HG03280 (cell line): ENCODE results near the gene ARL8B.
"Not testable (repeated sequence)": the region's sequence is repeated elsewhere in the genome, so short reads cannot be mapped to it uniquely, and the experiment has no call there.

ENCODE experiments used
- ATAC-seq: cut with Tn5 transposase; IDR thresholded peaks from one replicate; pipeline ENCODE4 v1.9.1; 2021; ENCODE audit warnings: mild to moderate bottlenecking, moderate library complexity; ENCODE audit not compliant: unreplicated experiment

ARL8B gene

DNA sequence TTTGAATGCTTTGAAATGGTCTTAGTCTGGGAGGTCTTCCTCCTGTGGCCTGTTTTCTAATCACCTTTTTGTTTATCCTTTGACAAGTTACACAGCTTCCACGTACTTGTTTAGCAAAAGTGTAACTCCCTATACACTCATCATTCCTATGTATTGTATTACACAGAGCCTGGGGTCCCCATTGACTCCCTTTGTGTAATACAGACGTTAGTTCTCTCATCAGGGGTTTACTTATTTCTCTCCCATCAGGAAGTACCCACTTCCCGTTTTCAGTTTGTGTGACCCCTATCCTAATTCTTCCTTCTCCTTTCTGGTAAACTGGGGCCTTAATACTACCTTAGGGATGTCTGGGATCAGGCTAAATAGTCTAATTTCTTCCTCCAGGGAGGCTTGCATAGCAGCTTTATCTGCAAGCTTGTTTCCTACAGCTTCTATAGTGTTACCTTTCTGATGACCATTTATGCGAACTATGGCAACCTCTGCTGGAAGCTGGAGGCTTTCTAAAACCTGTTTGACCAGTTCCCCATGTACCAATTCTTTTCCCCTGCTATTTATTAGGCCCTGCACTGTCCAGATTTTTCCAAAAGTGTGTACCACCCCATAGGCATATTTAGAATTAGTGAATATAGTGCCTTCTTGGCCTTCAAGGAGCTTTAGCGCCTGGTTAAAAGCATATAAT, 22.4 kb downstream of the ARL8B start:
- ATAC-seq, result no peak

DNA sequence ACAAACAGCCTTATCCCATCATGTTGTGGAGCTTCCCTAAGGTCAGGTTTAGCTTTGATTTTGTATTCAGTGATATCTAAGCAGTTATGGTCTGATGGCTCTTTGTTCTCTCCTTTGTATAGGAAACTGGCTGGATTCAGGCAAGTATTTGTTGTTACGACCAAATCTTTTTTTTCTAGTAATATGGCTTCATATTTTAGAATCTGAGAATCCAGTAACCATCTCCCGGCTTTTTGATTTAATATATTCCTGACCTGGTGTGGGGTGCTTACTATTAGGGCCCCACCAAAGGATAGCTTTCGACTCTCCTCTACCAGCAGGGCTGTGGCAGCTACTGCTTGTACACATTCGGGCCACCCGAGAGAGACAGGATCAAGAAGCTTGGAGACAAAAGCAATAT, 23.0 kb downstream of the ARL8B start:
- no peak for ATAC-seq

DNA sequence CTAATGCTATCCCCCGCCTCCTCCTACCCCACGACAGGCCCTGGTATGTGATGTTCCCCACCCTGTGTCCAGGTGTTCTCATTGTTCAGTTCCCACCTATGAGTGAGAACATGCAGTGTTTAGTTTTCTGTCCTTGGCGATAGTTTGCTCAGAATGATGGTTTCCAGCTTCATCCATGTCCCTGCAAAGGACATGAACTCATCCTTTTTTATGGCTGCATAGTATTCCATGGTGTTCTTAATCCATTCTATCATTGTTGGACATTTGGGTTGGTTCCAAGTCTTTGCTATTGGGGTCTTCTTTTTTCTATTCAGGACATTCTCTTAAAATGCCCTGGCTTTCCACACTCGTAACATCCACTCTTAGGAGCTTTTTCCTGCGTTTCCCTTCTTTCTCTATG, 25.1 kb downstream of the ARL8B start:
- not testable (repeated sequence) for ATAC-seq

DNA sequence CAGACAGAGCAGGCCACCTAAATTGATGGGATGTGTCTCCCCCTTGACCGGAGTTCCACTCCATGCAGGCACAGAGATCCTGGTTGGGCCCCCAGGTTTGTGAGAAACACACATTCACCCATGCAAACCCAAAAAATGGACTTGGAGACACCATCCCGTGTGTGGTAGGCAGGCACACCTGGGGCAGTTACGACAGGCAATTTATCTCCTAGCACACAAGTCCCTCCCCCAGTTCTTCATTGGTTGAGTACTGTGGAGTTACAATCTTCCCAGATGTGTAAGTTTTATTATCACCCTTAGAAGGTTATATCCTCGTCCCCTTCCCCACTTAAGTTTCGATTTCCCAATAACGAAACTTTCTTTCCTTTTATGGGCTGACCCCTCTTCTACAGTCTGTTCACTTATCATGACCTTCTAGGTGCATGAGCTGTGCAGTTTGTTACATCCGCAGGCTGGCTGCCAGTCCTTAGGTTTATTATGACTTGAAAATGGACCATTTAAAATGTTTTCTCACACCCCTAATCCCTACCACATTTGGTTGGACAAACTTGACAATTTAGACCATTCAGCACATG, 27.3 kb downstream of the ARL8B start:
- ATAC-seq, result no peak

DNA sequence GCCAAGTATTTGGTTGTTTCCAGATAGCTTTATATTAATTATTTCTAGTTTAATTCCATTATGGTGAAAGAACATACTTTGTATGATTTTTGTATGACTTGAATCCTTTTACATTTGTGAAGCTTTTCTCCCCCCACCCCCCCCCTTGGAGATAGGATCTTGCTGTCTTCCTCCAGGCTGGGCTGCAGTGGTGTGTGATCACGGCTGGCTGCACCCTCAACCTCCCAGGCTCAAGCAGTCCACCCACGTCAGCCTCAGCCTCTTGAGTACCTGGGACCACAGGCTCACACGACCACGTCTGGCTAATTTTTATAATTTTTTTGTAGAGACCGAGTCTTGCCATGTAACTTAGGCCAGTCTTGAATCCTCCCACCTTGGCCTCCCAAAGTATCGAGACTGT, 29.5 kb downstream of the ARL8B start:
- no peak for ATAC-seq

DNA sequence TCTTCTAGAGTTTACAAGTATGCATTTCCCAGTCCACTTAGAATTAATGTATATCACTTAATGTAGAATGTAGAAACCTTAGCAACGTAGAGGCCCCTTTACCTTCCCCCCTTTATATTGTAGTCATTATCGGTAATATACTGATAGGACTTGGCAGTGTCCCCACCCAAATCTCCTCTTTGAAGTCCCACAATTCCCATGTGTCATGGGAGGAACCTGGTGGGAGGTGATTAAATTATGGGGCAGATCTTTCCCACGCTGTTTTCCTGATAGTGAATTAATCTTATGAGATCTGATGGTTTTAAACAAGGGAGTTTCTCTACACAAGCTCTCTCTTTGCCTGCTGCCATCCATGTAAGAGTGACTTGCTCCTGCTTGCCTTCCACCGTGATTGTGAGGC, 31.0 kb downstream of the ARL8B start:
- no peak for ATAC-seq

DNA sequence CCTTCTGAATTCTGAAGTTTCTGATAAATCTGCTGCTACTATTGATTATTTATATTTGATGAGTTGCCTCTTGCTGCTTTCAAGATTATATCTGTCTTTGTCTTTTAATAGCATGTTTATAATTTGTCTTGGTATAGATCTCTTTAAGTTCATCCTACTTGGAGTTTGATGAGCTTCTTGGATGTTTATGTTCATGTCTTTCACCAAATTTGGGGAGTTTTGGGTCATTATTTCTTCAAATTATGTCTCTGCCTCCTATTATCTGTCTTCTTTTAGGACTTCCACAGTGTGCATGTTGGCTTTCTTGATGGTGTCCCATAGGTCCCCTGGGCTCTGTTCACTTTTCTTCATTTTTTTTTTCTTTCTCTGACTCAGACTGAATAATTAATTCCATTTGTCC, 33.1 kb downstream of the ARL8B start:
- no peak for ATAC-seq

DNA sequence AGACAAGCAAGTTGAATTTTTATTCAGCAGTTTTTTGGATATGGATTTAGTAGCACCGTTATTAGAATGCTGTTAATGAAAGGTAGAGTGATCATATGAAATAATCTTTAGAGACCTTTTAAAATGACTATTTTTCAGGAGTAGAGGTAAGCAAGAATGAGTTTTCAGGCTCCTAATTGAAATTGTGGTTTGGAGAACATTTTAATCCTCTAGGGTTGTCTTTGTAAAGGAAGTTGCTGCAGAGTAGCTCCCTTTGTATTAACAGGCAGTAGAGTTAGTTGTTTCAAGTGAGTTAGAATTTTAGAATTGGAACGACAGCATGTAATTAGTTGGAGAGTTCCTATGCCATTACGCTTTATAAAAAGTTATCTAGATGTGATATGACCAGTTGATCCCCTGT, 38.2 kb downstream of the ARL8B start:
- no peak for ATAC-seq

DNA sequence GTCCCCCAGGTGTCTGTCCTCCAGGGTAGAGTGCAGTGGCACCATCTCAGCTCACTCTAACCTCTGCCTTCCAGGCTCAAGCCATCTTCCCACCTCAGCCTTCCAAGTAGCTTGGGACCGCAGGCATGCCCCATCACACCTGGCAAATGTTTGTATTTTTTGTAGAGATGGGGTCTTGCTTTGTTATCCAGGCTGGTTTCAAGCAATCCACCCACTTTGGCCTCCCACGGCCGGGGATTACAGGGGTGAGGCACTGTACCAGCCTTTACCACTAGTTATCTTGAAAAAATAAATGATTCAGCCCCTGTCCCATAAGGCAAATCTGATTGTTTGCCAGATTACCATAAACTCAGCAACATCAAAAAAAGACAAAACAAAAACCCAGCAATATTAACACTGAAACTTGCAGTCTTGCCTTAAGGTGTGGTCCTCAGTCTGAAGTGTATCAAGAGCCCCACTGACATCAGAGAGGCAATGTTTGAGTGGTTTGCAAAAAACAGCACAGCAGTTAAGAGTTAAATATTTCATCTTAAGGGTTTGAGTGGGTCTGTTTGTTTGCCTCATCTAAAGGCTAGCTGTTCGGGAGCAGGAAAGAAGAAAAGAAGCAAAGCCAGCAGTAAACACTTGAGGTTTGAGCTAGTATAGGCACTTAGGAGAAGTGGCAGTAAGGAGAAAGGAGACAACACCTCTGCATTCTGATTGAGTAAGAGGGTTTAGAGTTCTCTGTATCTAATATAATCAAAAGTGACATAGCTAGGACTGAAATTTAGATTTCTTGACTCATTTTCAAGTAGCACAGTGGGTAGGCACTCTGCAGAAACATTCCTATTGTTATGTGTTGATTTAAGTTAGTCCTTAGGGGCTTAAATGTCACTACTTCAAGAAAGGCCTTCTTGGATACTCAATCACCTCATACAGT, 39.1 kb downstream of the ARL8B start:
- ATAC-seq, result no peak

DNA sequence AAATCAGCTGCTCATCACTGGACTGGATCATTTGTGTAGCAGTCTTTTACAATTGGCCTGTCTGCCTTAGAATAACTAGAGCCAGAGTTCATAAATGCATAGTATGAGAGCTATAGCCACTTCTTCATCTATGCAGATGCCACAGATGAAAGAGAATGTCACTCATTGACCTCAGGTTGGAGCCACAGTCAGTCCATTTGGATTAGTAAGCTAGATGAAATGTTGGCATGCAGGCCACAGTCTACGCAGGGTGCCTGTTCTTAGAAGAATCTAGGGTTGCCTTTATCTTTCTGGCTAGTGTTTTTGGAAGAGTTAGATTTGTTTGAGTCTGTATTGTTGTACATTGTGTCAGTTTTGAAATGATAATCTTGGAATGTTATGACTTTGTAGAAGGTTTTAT, 40.0 kb downstream of the ARL8B start:
- ATAC-seq, result no peak

DNA sequence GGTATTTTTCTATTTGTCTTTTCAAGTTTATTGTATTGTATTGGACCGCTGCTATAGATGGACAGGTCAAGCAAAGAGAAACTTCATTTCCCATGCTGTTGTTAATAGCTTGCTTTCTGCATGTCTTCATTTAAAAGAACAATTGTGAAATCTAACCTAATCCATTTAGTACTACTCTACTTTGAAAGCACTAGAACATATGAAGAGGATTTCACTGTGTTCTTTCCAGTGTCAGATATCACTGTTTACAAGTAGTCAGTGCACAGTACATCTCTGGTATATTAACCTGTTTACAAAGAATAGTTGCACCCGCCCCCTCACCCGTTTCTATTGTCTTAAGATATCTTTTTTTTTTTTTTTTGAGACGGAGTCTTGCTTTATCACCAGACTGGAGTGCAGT, 43.6 kb downstream of the ARL8B start:
- ATAC-seq, result no peak

DNA sequence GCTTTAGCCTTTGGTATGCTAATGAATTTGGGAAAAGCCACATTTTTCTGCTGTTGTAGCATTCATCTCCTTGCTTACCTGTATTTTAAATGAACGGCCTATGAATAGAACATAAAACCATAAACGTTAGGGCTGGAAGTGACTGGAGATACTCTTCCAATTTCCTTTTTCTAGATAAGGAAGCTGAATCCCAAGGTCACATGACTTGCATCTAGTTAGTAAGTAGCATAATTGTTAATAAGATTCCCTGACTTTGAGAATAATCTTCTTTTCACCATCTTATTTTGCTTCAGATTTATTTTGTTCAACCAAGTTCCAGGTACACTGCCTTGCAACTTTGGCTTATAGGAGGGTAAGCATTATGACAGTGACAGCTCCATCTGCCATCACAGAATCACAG, 44.8 kb downstream of the ARL8B start:
- ATAC-seq, result no peak

DNA sequence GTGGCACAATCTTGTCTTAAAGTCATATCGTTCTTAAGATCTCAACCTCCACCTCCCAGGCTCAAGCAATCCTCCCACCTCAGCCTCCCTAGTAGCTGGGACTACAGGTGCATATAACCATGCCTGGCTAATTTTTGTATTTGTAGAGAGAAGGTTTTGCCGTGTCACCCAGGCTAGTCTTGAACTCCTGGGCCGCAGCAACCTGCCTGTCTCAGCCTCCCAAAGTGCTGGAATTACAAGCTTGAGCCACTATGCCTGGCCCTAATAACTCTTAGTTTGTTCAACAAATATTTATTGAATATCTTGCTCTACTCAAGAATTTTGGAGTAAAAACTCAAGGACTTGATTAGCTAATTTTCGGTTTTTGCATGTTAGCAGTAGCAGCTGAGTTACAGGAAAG, 46.0 kb downstream of the ARL8B start:
- no peak for ATAC-seq

DNA sequence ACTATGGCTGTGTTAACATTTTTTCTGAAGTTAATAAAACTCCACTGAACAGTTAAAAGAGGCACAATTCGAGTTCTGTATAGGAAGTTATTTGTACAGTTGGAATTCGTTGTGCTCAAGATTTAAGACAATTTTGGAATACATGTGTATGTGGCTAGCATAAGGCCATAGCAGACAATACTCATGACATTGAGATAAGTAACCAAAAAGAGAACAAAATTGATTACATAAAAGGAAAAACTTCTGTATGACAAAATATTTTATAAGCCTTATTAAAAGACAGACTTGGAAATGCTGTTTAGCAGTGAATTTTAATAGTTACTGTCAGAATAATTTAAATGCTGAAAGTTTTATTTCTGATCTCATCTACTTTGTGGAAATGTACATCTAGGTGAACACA, 47.7 kb downstream of the ARL8B start:
- ATAC-seq, result no peak

DNA sequence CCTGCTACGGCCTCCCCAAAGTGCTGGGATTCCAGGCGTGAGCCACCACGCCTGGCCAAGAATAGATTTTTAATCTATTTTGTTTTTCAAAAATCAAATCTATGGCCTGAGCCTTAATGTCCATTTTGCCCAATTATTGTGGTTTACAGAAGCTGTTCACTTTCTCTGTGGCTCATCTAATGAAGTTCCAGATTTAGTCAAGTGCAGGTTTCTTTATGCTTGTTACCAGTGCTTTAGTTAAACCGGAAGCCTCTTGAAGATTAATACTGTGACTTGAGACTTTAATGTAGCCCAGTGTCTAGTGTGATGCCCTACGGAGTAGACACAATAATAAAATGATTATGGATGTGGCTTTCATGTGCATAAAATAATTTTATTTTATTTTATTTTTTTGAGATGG, 48.9 kb downstream of the ARL8B start:
- ATAC-seq, result no peak

DNA sequence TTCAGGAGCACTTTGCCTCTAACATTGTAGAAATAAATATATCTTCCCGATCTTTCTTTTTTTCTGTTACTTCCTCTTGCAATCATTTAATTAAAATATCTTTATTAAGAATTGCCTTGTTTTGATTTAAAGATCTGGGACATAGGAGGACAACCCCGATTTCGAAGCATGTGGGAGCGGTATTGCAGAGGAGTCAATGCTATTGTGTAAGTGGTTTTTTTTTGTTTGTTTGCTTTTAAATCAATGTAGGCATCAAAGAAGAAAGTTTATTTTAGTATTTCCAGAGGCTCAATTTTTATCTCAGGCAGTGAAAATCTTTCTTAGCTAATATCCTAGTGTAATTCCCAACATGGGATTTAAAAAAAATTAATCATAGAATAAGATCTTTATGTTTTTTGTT, 49.9 kb downstream of the ARL8B start:
- no peak for ATAC-seq

DNA sequence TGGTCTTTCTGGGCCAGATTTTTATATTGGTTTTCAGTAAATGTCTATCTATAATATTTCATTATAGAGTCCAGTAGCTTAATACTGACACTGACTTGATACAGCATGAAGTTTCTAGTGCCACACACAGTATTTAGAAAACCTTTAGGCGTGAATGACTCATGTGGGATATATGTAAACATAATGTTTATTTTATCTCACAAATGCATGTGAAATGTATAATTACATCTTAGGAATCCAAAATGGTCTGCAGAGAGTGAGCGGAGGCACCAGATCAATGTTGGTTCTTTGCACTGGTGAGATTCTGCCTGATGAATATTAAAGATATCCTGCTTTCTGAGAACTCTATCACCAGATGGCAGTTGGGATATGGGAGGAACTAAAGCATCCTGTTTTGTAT, 56.9 kb downstream of the ARL8B start:
- not testable (repeated sequence) for ATAC-seq

DNA sequence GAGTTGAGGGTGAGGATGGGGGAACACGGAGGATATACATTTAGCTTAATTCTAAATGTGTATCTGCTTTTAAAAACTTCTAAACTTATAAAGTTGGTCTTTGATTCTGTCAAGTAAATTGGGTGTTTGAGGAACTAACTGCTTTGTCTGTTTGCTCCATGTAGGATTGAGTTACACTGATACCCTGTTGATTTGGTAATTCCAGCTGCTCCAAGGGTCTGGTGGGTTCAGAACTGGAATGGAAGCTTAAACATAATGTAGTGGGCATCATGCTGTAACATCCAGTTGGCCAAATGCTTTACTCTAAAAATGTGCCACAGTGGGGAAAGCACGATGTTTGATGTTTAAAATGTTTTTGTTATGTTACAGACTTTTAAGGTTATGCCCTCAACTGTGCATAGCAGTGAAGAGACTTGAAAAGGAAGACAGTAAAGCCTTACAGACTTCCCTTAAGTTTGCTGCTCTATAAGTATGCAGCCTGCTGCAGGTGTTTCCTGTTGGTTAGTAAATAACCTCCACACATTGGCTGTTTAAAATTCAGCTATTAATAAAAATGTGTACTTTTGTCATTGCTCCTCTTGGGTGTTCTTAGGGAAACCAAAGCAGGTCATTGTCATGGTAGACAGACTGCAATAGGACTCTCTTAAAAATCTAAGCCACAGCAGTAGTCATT, 59.5 kb downstream of the ARL8B start:
- peak; percentile 77 for ATAC-seq

DNA sequence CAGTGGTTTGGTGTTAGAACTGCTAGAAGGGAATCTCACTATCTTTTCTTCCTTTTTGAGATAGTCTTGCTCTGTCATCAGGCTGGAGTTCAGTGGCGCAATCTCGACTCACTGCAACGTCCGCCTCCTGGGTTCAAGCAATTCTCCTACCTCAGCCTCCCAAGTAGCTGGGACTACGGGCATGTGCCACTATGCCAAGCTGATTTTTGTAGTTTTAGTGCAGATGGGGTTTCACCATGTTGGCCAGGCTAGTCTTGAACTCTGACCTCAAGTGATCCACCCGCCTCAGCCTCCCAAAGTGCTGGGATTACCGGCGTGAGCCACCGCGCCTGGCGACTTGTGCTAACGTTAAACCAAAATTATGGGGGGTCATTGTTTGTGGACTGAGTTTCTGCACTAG, 61.6 kb downstream of the ARL8B start:
- not testable (repeated sequence) for ATAC-seq

DNA sequence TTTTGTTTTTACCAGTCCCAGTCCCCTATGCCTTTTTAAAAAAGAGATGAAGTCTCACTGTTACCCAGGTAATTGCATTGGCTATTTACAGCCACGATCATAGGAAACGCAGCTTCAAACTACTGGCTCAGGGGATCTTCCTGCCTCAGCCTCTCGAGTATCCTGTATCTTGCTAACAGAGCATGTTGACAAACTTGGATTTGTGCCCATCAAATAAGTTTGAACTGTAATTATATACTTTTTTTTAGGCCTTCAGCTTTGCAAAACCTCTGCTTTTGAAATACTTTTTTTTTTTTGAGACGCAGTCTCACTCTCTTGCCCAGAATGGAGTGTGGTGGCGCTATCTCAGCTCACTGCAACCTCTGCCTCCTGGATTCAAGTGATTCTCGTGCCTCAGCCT, 62.4 kb downstream of the ARL8B start:
- no peak for ATAC-seq

DNA sequence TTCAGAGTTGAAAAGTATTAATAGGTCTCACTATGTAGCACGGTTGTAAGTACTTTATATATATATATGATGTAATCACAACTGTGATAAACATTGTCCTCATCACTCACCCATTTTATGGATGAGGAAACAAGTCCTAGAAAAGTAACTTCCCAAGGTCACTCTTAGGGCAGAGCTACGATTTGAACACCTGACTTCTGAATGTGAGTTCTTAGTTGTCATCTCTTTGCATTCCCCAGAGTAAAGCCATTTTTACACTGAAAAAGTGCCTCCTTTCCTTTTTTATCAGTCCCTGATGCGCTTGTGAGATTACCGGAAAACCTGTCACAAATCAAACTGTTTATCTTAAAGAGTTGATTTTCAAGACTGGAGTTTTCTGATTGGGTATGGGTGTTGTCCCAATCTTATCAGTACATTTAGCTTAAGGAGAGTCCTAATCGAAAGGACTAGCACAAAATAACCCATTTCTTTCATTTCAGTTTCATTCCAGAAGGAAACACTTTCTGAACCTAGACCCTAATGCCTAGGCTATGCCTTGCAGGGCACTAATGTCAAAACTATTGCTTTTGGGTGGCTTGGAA, 63.1 kb downstream of the ARL8B start:
- no peak for ATAC-seq
